Measurements from ENCODE around the gene TRMT10B.
"Not testable (repeated sequence)": the region's sequence is repeated elsewhere in the genome, so short reads cannot be mapped to it uniquely, and the experiment has no call there.

Gene TRMT10B

GRCh38 chr9:37732086-37732741 lies 21.4 kb upstream of the TRMT10B start:
- Histone ChIP-seq H3K4me3 (ENCODE audit: low read length) (no peak overlapping the region), H3K27ac (ENCODE audit: low read length) (no peak overlapping the region), H3K4me1 (ENCODE audit: control insufficient read depth, low read depth, low read length) (peaks cover 12% of the 10 kb centered on the region), H3K27me3 (ENCODE audit: control insufficient read depth, insufficient read depth, low read length) (no peaks in the 10 kb centered on the region), H3K9me3 (ENCODE audit: control insufficient read depth, low read depth, low read length) (no peaks in the 10 kb centered on the region), H3K9ac (ENCODE audit: low read length) (no peak overlapping the region), H3K36me3 (ENCODE audit: control insufficient read depth, low read depth, low read length) (no peaks in the 10 kb centered on the region)

GRCh38 chr9:37732952-37733351 lies 20.7 kb upstream of the TRMT10B start:
- Histone ChIP-seq H3K36me3 (ENCODE audit: control insufficient read depth, low read depth, low read length) (no peaks in the 10 kb centered on the region), H3K4me1 (ENCODE audit: control insufficient read depth, low read depth, low read length) (peaks cover 12% of the 10 kb centered on the region), H3K9ac (ENCODE audit: low read length) (no peak overlapping the region), H3K27ac (ENCODE audit: low read length) (no peak overlapping the region), H3K27me3 (ENCODE audit: control insufficient read depth, insufficient read depth, low read length) (no peaks in the 10 kb centered on the region), H3K9me3 (ENCODE audit: control insufficient read depth, low read depth, low read length) (no peaks in the 10 kb centered on the region), H3K4me3 (ENCODE audit: low read length) (no peak overlapping the region)

GRCh38 chr9:37739222-37739621 lies 14.4 kb upstream of the TRMT10B start:
- no peaks in the 10 kb centered on the region for H3K36me3 ChIP-seq (ENCODE audit: control insufficient read depth, low read depth, low read length)
- H3K4me1 ChIP-seq (ENCODE audit: control insufficient read depth, low read depth, low read length) = peaks cover 5% of the 10 kb centered on the region
- H3K9me3 ChIP-seq (ENCODE audit: control insufficient read depth, low read depth, low read length) = no peaks in the 10 kb centered on the region
- no peak overlapping the region for H3K27ac ChIP-seq (ENCODE audit: low read length)
- H3K27me3 ChIP-seq (ENCODE audit: control insufficient read depth, insufficient read depth, low read length) = no peaks in the 10 kb centered on the region
- no peak overlapping the region for H3K4me3 ChIP-seq (ENCODE audit: low read length)
- H3K9ac ChIP-seq (ENCODE audit: low read length) = no peak overlapping the region

- Histone ChIP-seq H3K27ac (ENCODE audit: low read length) (no peak overlapping the region), H3K9ac (ENCODE audit: low read length) (no peak overlapping the region), H3K4me1 (ENCODE audit: control insufficient read depth, low read depth, low read length) (peaks cover 5% of the 10 kb centered on the region), H3K36me3 (ENCODE audit: control insufficient read depth, low read depth, low read length) (no peaks in the 10 kb centered on the region), H3K9me3 (ENCODE audit: control insufficient read depth, low read depth, low read length) (no peaks in the 10 kb centered on the region), H3K4me3 (ENCODE audit: low read length) (no peak overlapping the region), H3K27me3 (ENCODE audit: control insufficient read depth, insufficient read depth, low read length) (no peaks in the 10 kb centered on the region)
Measured at GRCh38 chr9:37740128-37740527, 13.5 kb upstream of the TRMT10B start.

- no peaks in the 10 kb centered on the region for H3K27me3 ChIP-seq (ENCODE audit: control insufficient read depth, insufficient read depth, low read length)
- H3K9ac ChIP-seq (ENCODE audit: low read length) = no peak overlapping the region
- no peaks in the 10 kb centered on the region for H3K36me3 ChIP-seq (ENCODE audit: control insufficient read depth, low read depth, low read length)
- H3K27ac ChIP-seq (ENCODE audit: low read length) = no peak overlapping the region
- no peak overlapping the region for H3K4me3 ChIP-seq (ENCODE audit: low read length)
- peaks cover 5% of the 10 kb centered on the region for H3K4me1 ChIP-seq (ENCODE audit: control insufficient read depth, low read depth, low read length)
- H3K9me3 ChIP-seq (ENCODE audit: control insufficient read depth, low read depth, low read length) = no peaks in the 10 kb centered on the region
Measured at GRCh38 chr9:37740631-37741328, 12.8 kb upstream of the TRMT10B start.

- no peaks in the 10 kb centered on the region for H3K9me3 ChIP-seq (ENCODE audit: control insufficient read depth, low read depth, low read length)
- no peaks in the 10 kb centered on the region for H3K36me3 ChIP-seq (ENCODE audit: control insufficient read depth, low read depth, low read length)
- H3K27me3 ChIP-seq (ENCODE audit: control insufficient read depth, insufficient read depth, low read length) = no peaks in the 10 kb centered on the region
- H3K4me3 ChIP-seq (ENCODE audit: low read length) = no peak overlapping the region
- no peak overlapping the region for H3K9ac ChIP-seq (ENCODE audit: low read length)
- H3K4me1 ChIP-seq (ENCODE audit: control insufficient read depth, low read depth, low read length) = peaks cover 5% of the 10 kb centered on the region
- H3K27ac ChIP-seq (ENCODE audit: low read length) = no peak overlapping the region
Measured at GRCh38 chr9:37745970-37746369, 7.6 kb upstream of the TRMT10B start.

- Histone ChIP-seq H3K4me3 (ENCODE audit: low read length) (no peak overlapping the region), H3K9ac (ENCODE audit: low read length) (no peak overlapping the region), H3K9me3 (ENCODE audit: control insufficient read depth, low read depth, low read length) (no peaks in the 10 kb centered on the region), H3K36me3 (ENCODE audit: control insufficient read depth, low read depth, low read length) (no peaks in the 10 kb centered on the region), H3K27ac (ENCODE audit: low read length) (no peak overlapping the region), H3K4me1 (ENCODE audit: control insufficient read depth, low read depth, low read length) (peaks cover 3% of the 10 kb centered on the region), H3K27me3 (ENCODE audit: control insufficient read depth, insufficient read depth, low read length) (no peaks in the 10 kb centered on the region)
Measured at GRCh38 chr9:37746448-37747270, 6.9 kb upstream of the TRMT10B start.

- no peak overlapping the region for H3K27ac ChIP-seq (ENCODE audit: low read length)
- H3K4me1 ChIP-seq (ENCODE audit: control insufficient read depth, low read depth, low read length) = no peaks in the 10 kb centered on the region
- H3K9ac ChIP-seq (ENCODE audit: low read length) = no peak overlapping the region
- H3K27me3 ChIP-seq (ENCODE audit: control insufficient read depth, insufficient read depth, low read length) = no peaks in the 10 kb centered on the region
- H3K9me3 ChIP-seq (ENCODE audit: control insufficient read depth, low read depth, low read length) = no peaks in the 10 kb centered on the region
- H3K4me3 ChIP-seq (ENCODE audit: low read length) = no peak overlapping the region
- H3K36me3 ChIP-seq (ENCODE audit: control insufficient read depth, low read depth, low read length) = no peaks in the 10 kb centered on the region
Measured at GRCh38 chr9:37747271-37747753, 6.3 kb upstream of the TRMT10B start.

- H3K9ac ChIP-seq (ENCODE audit: low read length) = no peak overlapping the region
- no peak overlapping the region for H3K4me3 ChIP-seq (ENCODE audit: low read length)
- H3K27ac ChIP-seq (ENCODE audit: low read length) = no peak overlapping the region
- H3K4me1 ChIP-seq (ENCODE audit: control insufficient read depth, low read depth, low read length) = no peaks in the 10 kb centered on the region
- H3K27me3 ChIP-seq (ENCODE audit: control insufficient read depth, insufficient read depth, low read length) = no peaks in the 10 kb centered on the region
- no peaks in the 10 kb centered on the region for H3K36me3 ChIP-seq (ENCODE audit: control insufficient read depth, low read depth, low read length)
- H3K9me3 ChIP-seq (ENCODE audit: control insufficient read depth, low read depth, low read length) = peaks cover 2% of the 10 kb centered on the region
Measured at GRCh38 chr9:37749129-37749528, 4.5 kb upstream of the TRMT10B start.

GRCh38 chr9:37751186-37751585 lies 2.4 kb upstream of the TRMT10B start:
- Histone ChIP-seq H3K27me3 (ENCODE audit: control insufficient read depth, insufficient read depth, low read length) (no peaks in the 10 kb centered on the region), H3K9ac (ENCODE audit: low read length) (no peak overlapping the region), H3K4me1 (ENCODE audit: control insufficient read depth, low read depth, low read length) (no peaks in the 10 kb centered on the region), H3K27ac (ENCODE audit: low read length) (no peak overlapping the region), H3K9me3 (ENCODE audit: control insufficient read depth, low read depth, low read length) (peaks cover 2% of the 10 kb centered on the region), H3K36me3 (ENCODE audit: control insufficient read depth, low read depth, low read length) (no peaks in the 10 kb centered on the region), H3K4me3 (ENCODE audit: low read length) (no peak overlapping the region)

GRCh38 chr9:37751704-37752103 lies 1.9 kb upstream of the TRMT10B start:
- H3K9ac ChIP-seq (ENCODE audit: low read length); H3K36me3 ChIP-seq (ENCODE audit: control insufficient read depth, low read depth, low read length); H3K9me3 ChIP-seq (ENCODE audit: control insufficient read depth, low read depth, low read length); H3K27me3 ChIP-seq (ENCODE audit: control insufficient read depth, insufficient read depth, low read length); H3K4me1 ChIP-seq (ENCODE audit: control insufficient read depth, low read depth, low read length); H3K27ac ChIP-seq (ENCODE audit: low read length); H3K4me3 ChIP-seq (ENCODE audit: low read length): not testable (repeated sequence)
